IMR-90 (cell line): ENCODE data around the gene IFITM10. TPM values are rescaled to one million over a fixed set of nuclear protein-coding genes. Genes with fewer than 3 reads are reported as not detected.

Experiments used
- ATAC-seq: fragments of 200-7000 bp; cut with Tn5 transposase; 2 replicates; pipeline ENCODE4 v1.9.1; 2020; ENCODE audit warnings: low read depth, mild to moderate bottlenecking, moderate library complexity
- BruUV-seq: library from RNA; stranded (reverse); fragments of 400-500 nt; replicated peaks from 2 replicates; lab custom pipeline; 2021; lab: Mats Ljungman, UMichigan
- CTCF ChIA-PET: fragments of 300-600 bp; formaldehyde crosslinking; extraction: SDS; loops from one replicate; lab custom pipeline; 2021; ENCODE audit warnings: antibody characterized with exemption; lab: Yijun Ruan, JAX
- POLR2A ChIA-PET: fragments of 300-600 bp; sonication (Branson Sonifier 250); formaldehyde crosslinking; loops from one replicate; lab custom pipeline; 2022; ENCODE audit warnings: antibody characterized with exemption; ENCODE audit not compliant: unreplicated experiment; lab: Charles Lee
- DNase-seq: peaks from one replicate; pipeline ENCODE4 v3.0.0; 2013
- H2AFZ ChIP-seq: replicated peaks from 2 replicates; pipeline ENCODE3; 2013; ENCODE audit warnings: low read length, mild to moderate bottlenecking; ENCODE audit not compliant: poor library complexity
- H2AK5ac ChIP-seq: 2 replicates; pipeline ENCODE4 v1.6.1; 2013; ENCODE audit warnings: low read depth, low read length, inconsistent platforms
- H2AK9ac ChIP-seq: replicated peaks from 2 replicates; pipeline ENCODE3; 2013; ENCODE audit warnings: mild to moderate bottlenecking, low read depth, low read length, moderate library complexity; ENCODE audit not compliant: poor library complexity
- H2BK120ac ChIP-seq: 2 replicates; pipeline ENCODE4 v1.6.1; 2013; ENCODE audit warnings: low read depth, low read length, inconsistent platforms
- H2BK15ac ChIP-seq: 3 replicates; pipeline ENCODE4 v1.6.1; 2013; ENCODE audit warnings: low read depth, low read length, inconsistent platforms
- H2BK20ac ChIP-seq: 2 replicates; pipeline ENCODE4 v1.6.1; 2013; ENCODE audit warnings: low read depth, mild to moderate bottlenecking, inconsistent platforms, low read length, moderate library complexity
- H2BK5ac ChIP-seq: 2 replicates; pipeline ENCODE4 v1.6.1; 2013; ENCODE audit warnings: mild to moderate bottlenecking, low read depth, low read length, inconsistent platforms; ENCODE audit not compliant: poor library complexity, severe bottlenecking
- H3K14ac ChIP-seq: replicated peaks from 2 replicates; pipeline ENCODE4 v1.6.1; 2013; ENCODE audit warnings: low read depth, low read length, inconsistent platforms
- H3K18ac ChIP-seq: 2 replicates; pipeline ENCODE4 v1.6.1; 2013; ENCODE audit warnings: low read depth, low read length, control low read depth
- H3K23ac ChIP-seq: 2 replicates; pipeline ENCODE4 v1.6.1; 2013; ENCODE audit warnings: low read depth, low read length, inconsistent platforms
- H3K27ac ChIP-seq: 2 replicates; pipeline ENCODE4 v1.5.1; 2013; ENCODE audit warnings: mild to moderate bottlenecking, control low read depth, low read length; ENCODE audit not compliant: insufficient read depth
- H3K27me3 ChIP-seq: 2 replicates; pipeline ENCODE4 v1.6.1; 2013; ENCODE audit warnings: low read length; ENCODE audit not compliant: control insufficient read depth, insufficient read depth
- H3K36me3 ChIP-seq: 2 replicates; pipeline ENCODE4 v1.6.1; 2013; ENCODE audit warnings: low read length, mixed read lengths; ENCODE audit not compliant: control insufficient read depth, insufficient read depth
- H3K4ac ChIP-seq: 2 replicates; pipeline ENCODE4 v1.6.1; 2013; ENCODE audit warnings: low read depth, low read length, inconsistent platforms
- H3K4me1 ChIP-seq: 2 replicates; pipeline ENCODE4 v1.6.1; 2013; ENCODE audit warnings: low read length, mixed read lengths; ENCODE audit not compliant: control insufficient read depth, insufficient read depth
- H3K4me2 ChIP-seq: 2 replicates; pipeline ENCODE4 v1.6.1; 2013; ENCODE audit warnings: low read depth, mild to moderate bottlenecking, control low read depth, low read length, moderate library complexity
- H3K4me3 ChIP-seq: 2 replicates; pipeline ENCODE4 v1.5.1; 2013; ENCODE audit warnings: low read depth, mild to moderate bottlenecking, control low read depth, low read length, moderate library complexity; ENCODE audit not compliant: insufficient read depth
- H3K56ac ChIP-seq: 2 replicates; pipeline ENCODE4 v1.6.1; 2013; ENCODE audit warnings: low read length, inconsistent platforms; ENCODE audit not compliant: insufficient read depth; ENCODE audit errors: extremely low read depth
- H3K79me1 ChIP-seq, 2 experiments: 2 replicates each; pipeline ENCODE4 v1.6.1; 2013; ENCODE audit warnings: low read length in 2 of 2, inconsistent platforms in 1 of 2, low read depth in 1 of 2
- H3K9ac ChIP-seq: 2 replicates; pipeline ENCODE4 v1.6.1; 2013; ENCODE audit warnings: low read depth, low read length, control low read depth
- H3K9me1 ChIP-seq: 2 replicates; pipeline ENCODE4 v1.6.1; 2013; ENCODE audit warnings: low read length, inconsistent platforms; ENCODE audit not compliant: insufficient read depth
- H3K9me3 ChIP-seq: 2 replicates; pipeline ENCODE4 v1.6.1; 2013; ENCODE audit warnings: low read length; ENCODE audit not compliant: control insufficient read depth, insufficient read depth
- H4K20me1 ChIP-seq: 2 replicates; pipeline ENCODE4 v1.6.1; 2013; ENCODE audit warnings: low read length, inconsistent platforms; ENCODE audit not compliant: insufficient read depth
- H4K5ac ChIP-seq: 2 replicates; pipeline ENCODE4 v1.6.1; 2013; ENCODE audit warnings: mild to moderate bottlenecking, low read depth, low read length, control low read depth
- H4K8ac ChIP-seq, 2 experiments: 2 replicates each; pipeline ENCODE4 v1.6.1; 2013; ENCODE audit warnings: low read depth in 2 of 2, low read length in 2 of 2, control low read depth in 1 of 2, inconsistent platforms in 1 of 2
- H4K91ac ChIP-seq: 2 replicates; pipeline ENCODE4 v1.6.1; 2013; ENCODE audit warnings: low read depth, low read length, inconsistent platforms; ENCODE audit not compliant: insufficient read depth
- BHLHE40 ChIP-seq: fragments of 150-350 bp; IDR thresholded peaks from 2 replicates; pipeline ENCODE4 v1.6.1; 2016; ENCODE audit warnings: mild to moderate bottlenecking, low read depth, low read length
- CEBPB ChIP-seq: IDR thresholded peaks from 2 replicates; pipeline ENCODE4 v1.6.1; 2012; ENCODE audit warnings: low read depth, low read length, improper control_type of control experiment
- CHD1 ChIP-seq: IDR thresholded peaks from 2 replicates; pipeline ENCODE4 v1.6.1; 2012; ENCODE audit warnings: low read depth, low read length, improper control_type of control experiment
- FOS ChIP-seq: fragments of 150-350 bp; IDR thresholded peaks from 2 replicates; pipeline ENCODE4 v1.6.1; 2016; ENCODE audit warnings: low read depth, low read length
- MAFK ChIP-seq: IDR thresholded peaks from 2 replicates; pipeline ENCODE4 v1.6.1; 2012; ENCODE audit warnings: low read depth, low read length, improper control_type of control experiment
- MAZ ChIP-seq: IDR thresholded peaks from 2 replicates; pipeline ENCODE4 v1.6.1; 2012; ENCODE audit warnings: low read depth, mild to moderate bottlenecking, low read length, improper control_type of control experiment, moderate library complexity, borderline replicate concordance
- MXI1 ChIP-seq: IDR thresholded peaks from 2 replicates; pipeline ENCODE4 v1.6.1; 2012; ENCODE audit warnings: low read depth, mild to moderate bottlenecking, low read length, moderate library complexity, borderline replicate concordance
- NFE2L2 ChIP-seq: fragments of 150-350 bp; IDR thresholded peaks from 2 replicates; pipeline ENCODE4 v1.6.1; 2016; ENCODE audit warnings: low read depth, mild to moderate bottlenecking, low read length
- POLR2A ChIP-seq: IDR thresholded peaks from 2 replicates; pipeline ENCODE4 v1.6.1; 2012; ENCODE audit warnings: mild to moderate bottlenecking, low read depth, low read length
- RAD21 ChIP-seq: IDR thresholded peaks from 2 replicates; pipeline ENCODE4 v1.6.1; 2012; ENCODE audit warnings: low read length, improper control_type of control experiment
- RCOR1 ChIP-seq: IDR thresholded peaks from 2 replicates; pipeline ENCODE4 v1.6.1; 2012; ENCODE audit warnings: mild to moderate bottlenecking, low read length, improper control_type of control experiment; ENCODE audit not compliant: insufficient replicate concordance
- RFX5 ChIP-seq: IDR thresholded peaks from 2 replicates; pipeline ENCODE4 v1.8.0; 2012; ENCODE audit warnings: low read depth, mild to moderate bottlenecking, low read length, moderate library complexity
- WGBS, 2 experiments: methylation state at CpG; one replicate each; pipeline versions ENCODE4 v1.1.5 to v1.1.7; 2013; ENCODE audit warnings: missing lambda C conversion rate in 2 of 2; ENCODE audit not compliant: insufficient read length in 1 of 2; ENCODE audit errors: extremely low coverage in 2 of 2; 5-methylcytosine and 5-hydroxymethylcytosine counted together
- dilution Hi-C: fragments of 300-500 bp; cut with HindIII; formaldehyde crosslinking; loops from one replicate; pipeline ENCODE4 v1.14.3; 2018; ENCODE audit warnings: low sequenced_read_pairs; ENCODE audit not compliant: unreplicated experiment
- in situ Hi-C: fragments of 300-500 bp; cut with MboI; formaldehyde crosslinking; loops from 3 replicates; pipeline ENCODE4 v1.14.3; 2019; ENCODE audit warnings: low sequenced_read_pairs, inconsistent platforms, mixed read lengths
- intact Hi-C: fragments of 100-400 bp; cut with micrococcal nuclease; formaldehyde crosslinking; loops from 2 replicates; pipeline ENCODE4 v1.10.0; 2022
- polyA plus RNA-seq, 3 experiments: library from polyadenylated mRNA; depleted of rRNA; stranded (reverse); fragments of >200 nt; gene quantifications; 2 replicates each; pipeline ENCODE4 v1.2.3, GENCODE V29; 2012; ENCODE audit warnings: low replicate concordance in 1 of 3
- total RNA-seq: library from RNA; depleted of rRNA; stranded (reverse); fragments of >200 nt; gene quantifications from 2 replicates; pipeline ENCODE4 v1.2.3, GENCODE V29; 2012
- TF ChIP-seq, protein P1 (sequence below): fragments of 150-350 bp; IDR thresholded peaks from 2 replicates; pipeline ENCODE4 v1.6.1; 2017; ENCODE audit warnings: mild to moderate bottlenecking, antibody characterized with exemption, low read length, low read depth
- TF ChIP-seq, protein P2 (sequence below): fragments of 150-350 bp; IDR thresholded peaks from 2 replicates; pipeline ENCODE4 v1.6.1; 2016; ENCODE audit warnings: low read depth, mild to moderate bottlenecking, low read length, moderate library complexity, borderline replicate concordance
- TF ChIP-seq, protein P3 (sequence below): conservative IDR thresholded peaks from 2 replicates; pipeline ENCODE4 v1.5.1; 2012; ENCODE audit warnings: mild to moderate bottlenecking, low read depth, low read length, improper control_type of control experiment

IFITM10 gene
- total and polyA plus RNA-seq, 2 of the 4 experiments (the other 2 are of a cell fraction) = 0.15 to 0.18 TPM

DNA sequence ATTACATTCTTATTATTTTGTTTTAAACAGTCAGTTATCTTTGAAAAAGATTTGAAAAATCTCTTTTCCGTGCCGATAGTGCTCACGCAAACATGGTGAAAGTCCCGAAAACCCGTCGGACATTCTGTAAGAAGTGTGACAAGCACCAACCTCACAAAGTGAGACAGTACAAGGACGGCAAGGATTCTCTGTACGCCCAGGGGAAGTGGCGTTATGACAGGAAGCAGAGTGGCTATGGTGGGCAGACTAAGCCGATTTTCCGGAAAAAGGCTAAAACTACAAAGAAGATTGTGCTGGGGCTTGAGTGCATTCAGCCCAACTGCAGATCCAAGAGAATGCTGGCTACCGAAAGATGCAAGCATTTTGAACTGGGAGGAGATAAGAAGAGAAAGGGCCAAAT lies 42.1 kb upstream of the IFITM10 start:
- H4K5ac ChIP-seq = no peak overlapping the region
- H3K23ac ChIP-seq = no peak overlapping the region
- no peak overlapping the region for H3K56ac ChIP-seq
- H2BK15ac ChIP-seq = no peak overlapping the region
- no peak overlapping the region for H3K9ac ChIP-seq
- no peak overlapping the region for H3K14ac ChIP-seq
- ATAC-seq (no peak), DNase-seq (no peak)
- no peak overlapping the region for H2AK9ac ChIP-seq
- H3K27ac ChIP-seq = no peak overlapping the region
- peaks cover 44% of the 10 kb centered on the region for H3K27me3 ChIP-seq
- H3K9me3 ChIP-seq = no peaks in the 10 kb centered on the region
- no peak overlapping the region for H3K4me2 ChIP-seq
- H2BK20ac ChIP-seq = no peak overlapping the region
- BruUV-seq = no TSS peak
- no peak overlapping the region for H2BK5ac ChIP-seq
- H3K4me1 ChIP-seq = no peaks in the 10 kb centered on the region
- POLR2A ChIA-PET = no interaction called here
- CTCF ChIA-PET = no interaction called here
- H4K20me1 ChIP-seq = no peaks in the 10 kb centered on the region
- TF ChIP-seq RAD21 (no peak), CEBPB (no peak), RFX5 (no peak), POLR2A (no peak), MXI1 (no peak), RCOR1 (no peak), NFE2L2 (no peak), FOS (no peak), MAZ (no peak), CHD1 (no peak), BHLHE40 (no peak), MAFK (no peak)
- TF ChIP-seq, protein P1, sequence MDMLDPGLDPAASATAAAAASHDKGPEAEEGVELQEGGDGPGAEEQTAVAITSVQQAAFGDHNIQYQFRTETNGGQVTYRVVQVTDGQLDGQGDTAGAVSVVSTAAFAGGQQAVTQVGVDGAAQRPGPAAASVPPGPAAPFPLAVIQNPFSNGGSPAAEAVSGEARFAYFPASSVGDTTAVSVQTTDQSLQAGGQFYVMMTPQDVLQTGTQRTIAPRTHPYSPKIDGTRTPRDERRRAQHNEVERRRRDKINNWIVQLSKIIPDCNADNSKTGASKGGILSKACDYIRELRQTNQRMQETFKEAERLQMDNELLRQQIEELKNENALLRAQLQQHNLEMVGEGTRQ = no peak
- TF ChIP-seq, protein P2, sequence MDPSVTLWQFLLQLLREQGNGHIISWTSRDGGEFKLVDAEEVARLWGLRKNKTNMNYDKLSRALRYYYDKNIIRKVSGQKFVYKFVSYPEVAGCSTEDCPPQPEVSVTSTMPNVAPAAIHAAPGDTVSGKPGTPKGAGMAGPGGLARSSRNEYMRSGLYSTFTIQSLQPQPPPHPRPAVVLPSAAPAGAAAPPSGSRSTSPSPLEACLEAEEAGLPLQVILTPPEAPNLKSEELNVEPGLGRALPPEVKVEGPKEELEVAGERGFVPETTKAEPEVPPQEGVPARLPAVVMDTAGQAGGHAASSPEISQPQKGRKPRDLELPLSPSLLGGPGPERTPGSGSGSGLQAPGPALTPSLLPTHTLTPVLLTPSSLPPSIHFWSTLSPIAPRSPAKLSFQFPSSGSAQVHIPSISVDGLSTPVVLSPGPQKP = no peak
- TF ChIP-seq, protein P3, sequence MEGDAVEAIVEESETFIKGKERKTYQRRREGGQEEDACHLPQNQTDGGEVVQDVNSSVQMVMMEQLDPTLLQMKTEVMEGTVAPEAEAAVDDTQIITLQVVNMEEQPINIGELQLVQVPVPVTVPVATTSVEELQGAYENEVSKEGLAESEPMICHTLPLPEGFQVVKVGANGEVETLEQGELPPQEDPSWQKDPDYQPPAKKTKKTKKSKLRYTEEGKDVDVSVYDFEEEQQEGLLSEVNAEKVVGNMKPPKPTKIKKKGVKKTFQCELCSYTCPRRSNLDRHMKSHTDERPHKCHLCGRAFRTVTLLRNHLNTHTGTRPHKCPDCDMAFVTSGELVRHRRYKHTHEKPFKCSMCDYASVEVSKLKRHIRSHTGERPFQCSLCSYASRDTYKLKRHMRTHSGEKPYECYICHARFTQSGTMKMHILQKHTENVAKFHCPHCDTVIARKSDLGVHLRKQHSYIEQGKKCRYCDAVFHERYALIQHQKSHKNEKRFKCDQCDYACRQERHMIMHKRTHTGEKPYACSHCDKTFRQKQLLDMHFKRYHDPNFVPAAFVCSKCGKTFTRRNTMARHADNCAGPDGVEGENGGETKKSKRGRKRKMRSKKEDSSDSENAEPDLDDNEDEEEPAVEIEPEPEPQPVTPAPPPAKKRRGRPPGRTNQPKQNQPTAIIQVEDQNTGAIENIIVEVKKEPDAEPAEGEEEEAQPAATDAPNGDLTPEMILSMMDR = no peak
- no peak overlapping the region for H2AFZ ChIP-seq
- WGBS, 2 experiments = 97% methylated on average over 6 of the region's 12 CpGs; no CpG with 5 or more reads in 1 of the 2 experiments
- H3K18ac ChIP-seq = no peak overlapping the region
- in situ Hi-C loops = no loop called here
- intact Hi-C loops = loop anchor here (5.0 kb wide), 1 partner anchor 70 kb away; no protein-coding TSS in a partner anchor
- H4K8ac ChIP-seq = no peak overlapping the region
- H3K36me3 ChIP-seq = no peaks in the 10 kb centered on the region
- no peaks in the 10 kb centered on the region for H3K9me1 ChIP-seq
- no peak overlapping the region for H3K4me3 ChIP-seq
- H3K4ac ChIP-seq = no peak overlapping the region
- no peak overlapping the region for H2BK120ac ChIP-seq
- dilution Hi-C loops = no loop called here
- no peaks in the 10 kb centered on the region for H3K79me1 ChIP-seq
- no peak overlapping the region for H4K91ac ChIP-seq
- no peak overlapping the region for H2AK5ac ChIP-seq
